Measurements from ENCODE around the gene MYO3A. TPM values are rescaled to one million over a fixed set of nuclear protein-coding genes. Genes with fewer than 3 reads are reported as not detected.

Gene MYO3A
- total RNA-seq, 2 donors from 2014 or later, result under 0.01 to 0.49 TPM

- Histone ChIP-seq H3K9me3 (no peaks in the 10 kb centered on the region), H3K4me3 (no peak overlapping the region), H3K4me1 (ENCODE audit: control insufficient read depth in 1 of 2, low read depth in 2 of 2) (no peaks in the 10 kb centered on the region), H3K27me3 (replicated peaks; ENCODE audit: insufficient read depth) (no peaks in the 10 kb centered on the region), H3K27ac (no peak overlapping the region), H3K36me3 (no peaks in the 10 kb centered on the region)
- TF ChIP-seq, protein P1, sequence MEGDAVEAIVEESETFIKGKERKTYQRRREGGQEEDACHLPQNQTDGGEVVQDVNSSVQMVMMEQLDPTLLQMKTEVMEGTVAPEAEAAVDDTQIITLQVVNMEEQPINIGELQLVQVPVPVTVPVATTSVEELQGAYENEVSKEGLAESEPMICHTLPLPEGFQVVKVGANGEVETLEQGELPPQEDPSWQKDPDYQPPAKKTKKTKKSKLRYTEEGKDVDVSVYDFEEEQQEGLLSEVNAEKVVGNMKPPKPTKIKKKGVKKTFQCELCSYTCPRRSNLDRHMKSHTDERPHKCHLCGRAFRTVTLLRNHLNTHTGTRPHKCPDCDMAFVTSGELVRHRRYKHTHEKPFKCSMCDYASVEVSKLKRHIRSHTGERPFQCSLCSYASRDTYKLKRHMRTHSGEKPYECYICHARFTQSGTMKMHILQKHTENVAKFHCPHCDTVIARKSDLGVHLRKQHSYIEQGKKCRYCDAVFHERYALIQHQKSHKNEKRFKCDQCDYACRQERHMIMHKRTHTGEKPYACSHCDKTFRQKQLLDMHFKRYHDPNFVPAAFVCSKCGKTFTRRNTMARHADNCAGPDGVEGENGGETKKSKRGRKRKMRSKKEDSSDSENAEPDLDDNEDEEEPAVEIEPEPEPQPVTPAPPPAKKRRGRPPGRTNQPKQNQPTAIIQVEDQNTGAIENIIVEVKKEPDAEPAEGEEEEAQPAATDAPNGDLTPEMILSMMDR (IDR thresholded peaks at IDR 0.05), result no peak
- DNase-seq (ENCODE audit: low spot score) (no peak), ATAC-seq (ENCODE audit: insufficient number of reproducible peaks, low FRiP score, low read depth) (no peak)
Observed at GRCh38 chr10:26024303-26024702, 90.3 kb downstream of the MYO3A start.

DNA sequence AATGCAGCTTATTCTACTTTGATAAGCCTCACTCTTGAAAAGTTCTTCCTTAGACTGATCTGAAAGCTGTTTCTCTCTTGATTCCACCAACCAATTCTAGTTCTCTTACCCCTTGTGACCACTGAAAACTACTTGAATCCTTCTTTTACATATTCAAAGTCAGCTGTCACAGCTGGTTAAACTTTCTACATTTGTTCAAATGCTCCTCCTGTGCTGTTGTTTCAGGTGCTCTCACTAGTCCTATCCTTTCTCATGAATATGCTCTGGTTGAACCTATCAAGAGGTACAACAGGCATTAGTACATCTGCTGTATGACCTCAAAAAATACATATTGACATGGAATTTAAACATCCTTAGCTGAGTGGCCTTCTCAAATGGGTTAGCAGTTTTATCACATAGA is 91.5 kb downstream of the MYO3A start:
- Histone ChIP-seq H3K27me3 (replicated peaks; ENCODE audit: insufficient read depth) (no peaks in the 10 kb centered on the region), H3K4me1 (ENCODE audit: control insufficient read depth in 1 of 2, low read depth in 2 of 2) (no peaks in the 10 kb centered on the region), H3K4me3 (no peak overlapping the region), H3K27ac (no peak overlapping the region), H3K36me3 (no peaks in the 10 kb centered on the region), H3K9me3 (no peaks in the 10 kb centered on the region)
- DNase-seq (ENCODE audit: low spot score) (no peak), ATAC-seq (ENCODE audit: insufficient number of reproducible peaks, low FRiP score, low read depth) (no peak)
- TF ChIP-seq, protein P1 (IDR thresholded peaks at IDR 0.05), result no peak

DNA sequence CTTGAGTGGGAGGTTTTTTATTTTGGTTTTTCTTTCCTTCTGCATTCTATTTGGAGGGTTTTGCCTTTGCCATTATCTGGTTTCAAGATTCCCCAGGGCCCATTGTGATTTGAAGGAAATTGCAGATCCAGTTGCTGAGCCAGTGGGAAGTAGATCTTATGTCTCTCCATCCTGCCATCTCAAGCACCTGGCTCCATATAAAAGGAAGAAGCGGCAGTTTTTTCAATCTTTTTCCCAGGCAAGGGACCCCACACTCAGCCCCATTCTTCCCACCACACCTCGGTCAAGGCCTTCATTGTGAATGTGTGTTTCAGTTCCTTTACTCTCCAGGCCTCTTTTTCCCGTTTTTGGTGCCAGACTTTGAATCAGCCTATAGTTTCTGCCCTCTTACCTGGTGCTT is 95.8 kb downstream of the MYO3A start:
- no peak overlapping the region for H3K27ac ChIP-seq
- no peaks in the 10 kb centered on the region for H3K27me3 ChIP-seq (replicated peaks; ENCODE audit: insufficient read depth)
- no peaks in the 10 kb centered on the region for H3K9me3 ChIP-seq
- TF ChIP-seq, protein P1 (IDR thresholded peaks at IDR 0.05), result no peak
- no peaks in the 10 kb centered on the region for H3K36me3 ChIP-seq
- DNase-seq (ENCODE audit: low spot score) (no peak), ATAC-seq (ENCODE audit: insufficient number of reproducible peaks, low FRiP score, low read depth) (no peak)
- no peak overlapping the region for H3K4me3 ChIP-seq
- H3K4me1 ChIP-seq (ENCODE audit: control insufficient read depth in 1 of 2, low read depth in 2 of 2), result no peaks in the 10 kb centered on the region

DNA sequence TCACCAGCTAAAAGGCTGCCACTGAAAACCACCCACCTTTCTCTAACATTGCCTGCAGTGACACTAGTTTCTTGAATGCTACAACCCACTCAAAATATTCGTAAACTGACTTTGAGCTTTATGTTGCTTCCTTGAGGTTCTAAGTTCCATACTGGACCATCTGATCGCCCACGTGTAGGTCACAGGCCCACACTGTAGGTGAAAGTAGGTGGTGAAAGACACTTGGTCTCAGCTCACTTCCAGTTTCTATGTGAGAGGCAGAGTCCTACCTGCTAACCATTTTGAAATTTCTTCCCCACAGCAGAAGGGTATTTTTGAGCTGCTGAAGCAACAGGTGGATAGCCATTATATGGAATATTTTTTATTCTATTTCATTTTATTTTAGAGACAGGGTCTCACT is 97.3 kb downstream of the MYO3A start:
- no peak for DNase-seq (ENCODE audit: low spot score)
- Histone ChIP-seq H3K4me1 (ENCODE audit: control insufficient read depth in 1 of 2, low read depth in 2 of 2) (no peaks in the 10 kb centered on the region), H3K27me3 (replicated peaks; ENCODE audit: insufficient read depth) (no peaks in the 10 kb centered on the region), H3K9me3 (no peaks in the 10 kb centered on the region), H3K36me3 (no peaks in the 10 kb centered on the region), H3K4me3 (no peak overlapping the region), H3K27ac (no peak overlapping the region)
- no peak for ATAC-seq (ENCODE audit: insufficient number of reproducible peaks, low FRiP score, low read depth)
- TF ChIP-seq, protein P1 (IDR thresholded peaks at IDR 0.05), result no peak

- TF ChIP-seq, protein P1 (IDR thresholded peaks at IDR 0.05), result no peak
- no peaks in the 10 kb centered on the region for H3K27me3 ChIP-seq (replicated peaks; ENCODE audit: insufficient read depth)
- no peak for DNase-seq (ENCODE audit: low spot score)
- H3K4me3 ChIP-seq, result no peak overlapping the region
- peak overlapping the region; percentile 64 to 82 for H3K27ac ChIP-seq
- ATAC-seq (ENCODE audit: insufficient number of reproducible peaks, low FRiP score, low read depth), result no peak
- no peaks in the 10 kb centered on the region for H3K9me3 ChIP-seq
- no peaks in the 10 kb centered on the region for H3K36me3 ChIP-seq
- H3K4me1 ChIP-seq (ENCODE audit: control insufficient read depth in 1 of 2, low read depth in 2 of 2), result peaks cover 16 to 33% of the 10 kb centered on the region in 2 donors
Observed at GRCh38 chr10:26043469-26043868, 109.4 kb downstream of the MYO3A start.

Measured in thoracic aorta (tissue), 2 donors.